Cardiac septum (tissue), 1 donor: ENCODE data around the gene C1QTNF4. TPM values are rescaled to one million over a fixed set of nuclear protein-coding genes. Genes with fewer than 3 reads are reported as not detected.

ENCODE experiments used
- DNase-seq: peaks from one replicate; pipeline ENCODE4 v3.0.0-alpha.2; 2020; ENCODE audit warnings: low spot score
- intact Hi-C: fragments of 100-400 bp; cut with DNase I; formaldehyde crosslinking; loops from one replicate; pipeline ENCODE4 v1.14.0; 2022
- total RNA-seq: library from RNA; stranded (reverse); fragmentation: NEBNext Ultra II Directional; extraction: Animal tissue kit (Norgen Biotek cat#: 25700); gene quantifications from one replicate; pipeline ENCODE4 v1.2.1, GENCODE V29; 2021
- donor health status: DM: no; HTN: no; CAD: no.

Gene C1QTNF4
- total RNA-seq, 1 donor from 2014 or later, result 0.51 TPM

GRCh38 chr11:47541070-47541469 is 53.1 kb downstream of the C1QTNF4 start:
- intact Hi-C loops, result no loop called here
- no peak for DNase-seq

GRCh38 chr11:47539681-47540039 is 54.6 kb downstream of the C1QTNF4 start:
- intact Hi-C loops, result no loop called here
- DNase-seq, result no peak

Other genes with a start within 250 kb of the C1QTNF4 start
- gene MYBPC3, start 241.7 kb downstream of the C1QTNF4 start, total RNA-seq, result 1,860 TPM
- 12.0 TPM for gene SPI1, start 215.9 kb downstream of the C1QTNF4 start, total RNA-seq
- gene SLC39A13, start 185.8 kb downstream of the C1QTNF4 start, total RNA-seq, result 72.2 TPM
- gene PSMC3, start 168.0 kb downstream of the C1QTNF4 start, total RNA-seq, result 132 TPM
- gene RAPSN, start 145.3 kb downstream of the C1QTNF4 start, total RNA-seq, result 3.7 TPM
- 102 TPM for gene CELF1, start 41.3 kb downstream of the C1QTNF4 start, total RNA-seq
- gene PTPMT1, start 28.8 kb downstream of the C1QTNF4 start, total RNA-seq, result 18.7 TPM
- gene KBTBD4, start 15.4 kb downstream of the C1QTNF4 start, total RNA-seq, result 14.3 TPM
- 234 TPM for gene NDUFS3, start 15.3 kb downstream of the C1QTNF4 start, total RNA-seq
- not detected for gene FAM180B, start 7.7 kb downstream of the C1QTNF4 start, total RNA-seq
- gene MTCH2, start 48.1 kb upstream of the C1QTNF4 start, total RNA-seq, result 77.4 TPM
- 1.2 TPM for gene AGBL2, start 121.0 kb upstream of the C1QTNF4 start, total RNA-seq
- 41.7 TPM for gene FNBP4, start 172.9 kb upstream of the C1QTNF4 start, total RNA-seq